Activated CD4-positive, alpha-beta T cell treated with anti-CD3 and anti-CD28 coated beads, Interleukin-2, amount 50 U/mL, for 4 hours (primary cell): ENCODE data around the gene SHCBP1L.
"Not testable (repeated sequence)": the region's sequence is repeated elsewhere in the genome, so short reads cannot be mapped to it uniquely, and the experiment has no call there.

Source experiments
- DNase-seq, 2 experiments: peaks; one replicate each; pipeline ENCODE4 v3.0.0-alpha.2; 2020

Gene SHCBP1L

GRCh38 chr1:182962554-182963115 is 9.7 kb upstream of the SHCBP1L start:
- no peak for DNase-seq

GRCh38 chr1:182960046-182960445 is 7.1 kb upstream of the SHCBP1L start:
- no peak for DNase-seq

GRCh38 chr1:182957902-182958395 is 5.0 kb upstream of the SHCBP1L start:
- no peak for DNase-seq

GRCh38 chr1:182956708-182957365 is 3.9 kb upstream of the SHCBP1L start:
- DNase-seq, result no peak

- no peak for DNase-seq
Measured at GRCh38 chr1:182955596-182956588, 2.9 kb upstream of the SHCBP1L start.

GRCh38 chr1:182953826-182954225 is 860 bp upstream of the SHCBP1L start:
- DNase-seq, result no peak

- not testable (repeated sequence) for DNase-seq
Measured at GRCh38 chr1:182943336-182943735, 9.6 kb downstream of the SHCBP1L start.

GRCh38 chr1:182942145-182942544 is 10.8 kb downstream of the SHCBP1L start:
- not testable (repeated sequence) for DNase-seq

GRCh38 chr1:182939413-182939812 is 13.6 kb downstream of the SHCBP1L start:
- DNase-seq, result no peak

GRCh38 chr1:182935716-182936115 is 17.2 kb downstream of the SHCBP1L start:
- DNase-seq, result no peak

GRCh38 chr1:182930985-182931384 is 22.0 kb downstream of the SHCBP1L start:
- DNase-seq, result no peak

- no peak for DNase-seq
Measured at GRCh38 chr1:182927693-182928433, 25.1 kb downstream of the SHCBP1L start.

- DNase-seq, result no peak
Measured at GRCh38 chr1:182925661-182926060, 27.3 kb downstream of the SHCBP1L start.

GRCh38 chr1:182917378-182917777 is 35.6 kb downstream of the SHCBP1L start:
- no peak for DNase-seq

- DNase-seq, result no peak
Measured at GRCh38 chr1:182913401-182913800, 39.6 kb downstream of the SHCBP1L start.

- no peak for DNase-seq
Measured at GRCh38 chr1:182910143-182910542, 42.8 kb downstream of the SHCBP1L start.

- DNase-seq, result no peak
Measured at GRCh38 chr1:182909578-182909977, 43.4 kb downstream of the SHCBP1L start.

- DNase-seq, result no peak
Measured at GRCh38 chr1:182905321-182905720, 47.6 kb downstream of the SHCBP1L start.

GRCh38 chr1:182901946-182902345 is 51.0 kb downstream of the SHCBP1L start:
- DNase-seq, result not testable (repeated sequence)

GRCh38 chr1:182897696-182898095 is 55.3 kb downstream of the SHCBP1L start:
- DNase-seq, result no peak

GRCh38 chr1:182890927-182891610 is 61.9 kb downstream of the SHCBP1L start:
- no peak for DNase-seq

- no peak for DNase-seq
Measured at GRCh38 chr1:182889997-182890396, 63.0 kb downstream of the SHCBP1L start.
